CD4-positive, alpha-beta T cell treated with Interleukin-4 for 4 hours (primary cell): ENCODE data around the gene FER1L5.

Experiments
- DNase-seq: peaks from one replicate; pipeline ENCODE4 v3.0.0-alpha.2; 2020

The FER1L5 gene

GRCh38 chr2:96698221-96698861 lies 55.8 kb downstream of the FER1L5 start:
- no peak for DNase-seq

GRCh38 chr2:96699021-96699420 lies 56.5 kb downstream of the FER1L5 start:
- no peak for DNase-seq

GRCh38 chr2:96699621-96700020 lies 57.1 kb downstream of the FER1L5 start:
- no peak for DNase-seq

GRCh38 chr2:96700086-96700485 lies 57.5 kb downstream of the FER1L5 start:
- no peak for DNase-seq

GRCh38 chr2:96701636-96702035 lies 59.1 kb downstream of the FER1L5 start:
- DNase-seq, result no peak

- DNase-seq, result no peak
Observed at GRCh38 chr2:96702098-96702785, 59.7 kb downstream of the FER1L5 start.

GRCh38 chr2:96703021-96703751 lies 60.6 kb downstream of the FER1L5 start:
- no peak for DNase-seq

GRCh38 chr2:96710985-96711384 lies 68.4 kb downstream of the FER1L5 start:
- DNase-seq, result no peak

- DNase-seq, result no peak
Observed at GRCh38 chr2:96715658-96716057, 73.1 kb downstream of the FER1L5 start.

GRCh38 chr2:96716388-96716787 lies 73.8 kb downstream of the FER1L5 start:
- DNase-seq, result no peak

GRCh38 chr2:96726131-96726530 lies 83.6 kb downstream of the FER1L5 start:
- no peak for DNase-seq

- DNase-seq, result no peak
Observed at GRCh38 chr2:96727431-96727830, 84.9 kb downstream of the FER1L5 start.

- DNase-seq, result no peak
Observed at GRCh38 chr2:96729748-96730147, 87.2 kb downstream of the FER1L5 start.

- DNase-seq, result no peak
Observed at GRCh38 chr2:96730212-96730611, 87.6 kb downstream of the FER1L5 start.

GRCh38 chr2:96733931-96734330 lies 91.4 kb downstream of the FER1L5 start:
- DNase-seq, result no peak

- DNase-seq, result no peak
Observed at GRCh38 chr2:96734880-96735583, 92.5 kb downstream of the FER1L5 start.

- no peak for DNase-seq
Observed at GRCh38 chr2:96737251-96737650, 94.7 kb downstream of the FER1L5 start.

GRCh38 chr2:96737831-96738230 lies 95.3 kb downstream of the FER1L5 start:
- peak; percentile 35 for DNase-seq

GRCh38 chr2:96739076-96739632 lies 96.6 kb downstream of the FER1L5 start:
- no peak for DNase-seq

- DNase-seq, result peak; percentile 98
Observed at GRCh38 chr2:96739633-96740428, 97.3 kb downstream of the FER1L5 start, which contains the start of gene LMAN2L. TSS of gene LMAN2L (minus strand) at chr2:96740064. CDS start at chr2:96740040, 24 bp downstream.

GRCh38 chr2:96747061-96747617 lies 104.6 kb downstream of the FER1L5 start:
- DNase-seq, result no peak

- no peak for DNase-seq
Observed at GRCh38 chr2:96751800-96752199, 109.2 kb downstream of the FER1L5 start.
